Measurements from ENCODE around the gene HINT1.

HINT1 gene

DNA sequence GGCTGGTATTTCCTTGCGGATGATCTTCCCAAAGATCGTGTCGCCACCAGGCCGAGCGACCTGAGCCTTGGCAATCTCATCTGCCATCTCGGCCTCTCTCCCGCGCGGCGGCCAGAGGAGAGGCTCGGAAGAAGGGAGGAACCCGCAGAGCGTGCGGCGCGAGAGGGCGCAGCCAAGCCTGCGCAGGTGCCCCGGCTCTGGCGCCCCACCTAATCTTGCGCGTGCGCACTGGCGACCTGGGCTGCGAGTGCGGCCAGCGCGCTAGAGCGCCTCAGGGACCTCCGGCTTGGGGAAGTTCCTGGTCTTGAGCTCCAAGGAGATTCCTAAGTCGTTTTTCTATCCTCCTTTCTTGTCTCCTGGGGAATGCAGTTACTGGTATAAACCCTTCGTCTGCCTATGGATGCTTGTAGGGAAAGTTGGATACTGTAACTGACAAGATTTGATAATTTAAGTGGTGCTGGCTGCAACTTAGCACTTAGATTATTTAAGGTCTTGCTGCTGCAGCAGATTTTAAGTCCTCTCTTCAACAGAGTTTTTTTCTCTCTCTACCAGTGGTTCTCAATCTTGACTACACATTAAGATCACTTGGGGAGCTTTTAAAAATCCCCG lies at the start of gene HINT1:
TSS of gene HINT1 (minus strand) at position 138 of the 609 bp plus-strand sequence. CDS start at position 87, 51 bp downstream.
- TF ChIP-seq CTCF (IDR thresholded peaks at IDR 0.05) (peak; percentile 23; the same call in 1 of the 2 replicates), ZFX (IDR thresholded peaks at IDR 0.05; ENCODE audit: borderline replicate concordance) (no peak)
- H3K27ac ChIP-seq = peak within 1 kb of the TSS; percentile 90

GRCh38 chr5:131214609-131215227 lies 49.7 kb upstream of the HINT1 start:
- no peak for TF ChIP-seq CTCF (IDR thresholded peaks at IDR 0.05)
- TF ChIP-seq ZFX (IDR thresholded peaks at IDR 0.05; ENCODE audit: borderline replicate concordance) = no peak
- no peak overlapping the region for H3K27ac ChIP-seq

GRCh38 chr5:131212471-131213021 lies 47.5 kb upstream of the HINT1 start:
- TF ChIP-seq CTCF (IDR thresholded peaks at IDR 0.05) (no peak), ZFX (IDR thresholded peaks at IDR 0.05; ENCODE audit: borderline replicate concordance) (no peak)
- H3K27ac ChIP-seq = no peak overlapping the region

- TF ChIP-seq CTCF (IDR thresholded peaks at IDR 0.05) = no peak
- TF ChIP-seq ZFX (IDR thresholded peaks at IDR 0.05; ENCODE audit: borderline replicate concordance) = no peak
- no peak overlapping the region for H3K27ac ChIP-seq
These were observed 46.6 kb upstream of the HINT1 start for GRCh38 chr5:131211669-131212068.

- no peak overlapping the region for H3K27ac ChIP-seq
- no peak for TF ChIP-seq ZFX (IDR thresholded peaks at IDR 0.05; ENCODE audit: borderline replicate concordance)
- TF ChIP-seq CTCF (IDR thresholded peaks at IDR 0.05) = no peak
These were observed 45.1 kb upstream of the HINT1 start for GRCh38 chr5:131210151-131210510.

GRCh38 chr5:131209506-131210150 lies 44.6 kb upstream of the HINT1 start:
- H3K27ac ChIP-seq = no peak overlapping the region
- TF ChIP-seq ZFX (IDR thresholded peaks at IDR 0.05; ENCODE audit: borderline replicate concordance) (no peak), CTCF (IDR thresholded peaks at IDR 0.05) (no peak)

DNA sequence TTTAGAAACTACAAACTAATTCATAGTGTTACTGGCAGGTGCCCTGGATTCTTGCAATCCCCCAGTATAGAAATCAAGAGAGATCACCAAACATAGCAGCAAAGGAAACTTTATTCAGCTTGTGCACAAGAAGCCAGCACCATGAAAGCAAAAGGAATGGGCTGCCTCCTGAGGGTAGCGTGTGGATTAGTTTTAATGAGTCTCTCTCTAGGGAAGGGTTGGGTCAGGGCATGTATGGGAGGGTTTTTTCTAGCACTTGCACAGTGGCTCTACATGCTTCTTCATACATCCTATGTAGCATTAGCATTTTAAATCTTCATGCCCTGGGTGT lies 44.1 kb upstream of the HINT1 start:
- TF ChIP-seq ZFX (IDR thresholded peaks at IDR 0.05; ENCODE audit: borderline replicate concordance) = no peak
- no peak for TF ChIP-seq CTCF (IDR thresholded peaks at IDR 0.05)
- H3K27ac ChIP-seq = no peak overlapping the region
